Mesenchymal stem cell (in vitro differentiated cells and primary cell): ENCODE measurements around the gene GRHPR.
"Not testable (repeated sequence)": the region's sequence is repeated elsewhere in the genome, so short reads cannot be mapped to it uniquely, and the experiment has no call there.

ENCODE experiments used
- DNase-seq: peaks from one replicate; pipeline ENCODE4 v3.0.0-alpha.2; 2013
- H2AFZ ChIP-seq: one replicate; pipeline ENCODE4 v1.6.1; 2013; ENCODE audit warnings: low read depth, mild to moderate bottlenecking, control low read depth, inconsistent platforms, low read length, moderate library complexity
- H2AK5ac ChIP-seq: 2 replicates; pipeline ENCODE4 v1.6.1; 2013; ENCODE audit warnings: low read length, moderate library complexity, mild to moderate bottlenecking, inconsistent platforms; ENCODE audit not compliant: severe bottlenecking
- H2BK120ac ChIP-seq: one replicate; pipeline ENCODE4 v1.6.1; 2013; ENCODE audit warnings: low read depth, mild to moderate bottlenecking, inconsistent platforms, low read length, moderate library complexity
- H2BK12ac ChIP-seq, 2 experiments: one replicate each; pipeline ENCODE4 v1.6.1; 2013; ENCODE audit warnings: inconsistent platforms in 2 of 2, low read length in 2 of 2, mild to moderate bottlenecking in 2 of 2, moderate library complexity in 2 of 2, control low read depth in 1 of 2
- H2BK15ac ChIP-seq: one replicate; pipeline ENCODE4 v1.6.1; 2013; ENCODE audit warnings: mild to moderate bottlenecking, low read depth, inconsistent platforms; ENCODE audit not compliant: poor library complexity, severe bottlenecking
- H2BK5ac ChIP-seq: 2 replicates; pipeline ENCODE4 v1.6.1; 2013; ENCODE audit warnings: low read depth, mild to moderate bottlenecking, low read length, control low read depth, inconsistent platforms; ENCODE audit not compliant: poor library complexity, severe bottlenecking
- H3K14ac ChIP-seq, 2 experiments: one replicate each; pipeline ENCODE4 v1.6.1; 2013; ENCODE audit warnings: inconsistent platforms in 2 of 2, low read length in 2 of 2, control low read depth in 1 of 2, mild to moderate bottlenecking in 1 of 2, moderate library complexity in 1 of 2
- H3K18ac ChIP-seq, 2 experiments: one replicate each; pipeline ENCODE4 v1.6.1; 2013; ENCODE audit warnings: inconsistent platforms in 2 of 2, low read length in 2 of 2, control low read depth in 1 of 2, low read depth in 1 of 2, mild to moderate bottlenecking in 1 of 2
- H3K23ac ChIP-seq, 2 experiments: one replicate each; pipeline ENCODE4 v1.6.1; 2013; ENCODE audit warnings: inconsistent platforms in 2 of 2, low read length in 2 of 2, mild to moderate bottlenecking in 2 of 2, moderate library complexity in 2 of 2, control low read depth in 1 of 2
- H3K27ac ChIP-seq: 2 replicates; pipeline ENCODE4 v1.5.1; 2013; ENCODE audit warnings: mild to moderate bottlenecking, moderate library complexity, low read length, control low read depth, inconsistent platforms; ENCODE audit not compliant: poor library complexity, severe bottlenecking
- H3K27me3 ChIP-seq, 2 experiments: 2 replicates each; pipeline versions ENCODE4 v1.6.1 to v1.7.0; 2013; ENCODE audit warnings: low read length in 2 of 2, mild to moderate bottlenecking in 2 of 2, moderate library complexity in 2 of 2, control low read depth in 1 of 2, inconsistent platforms in 1 of 2; ENCODE audit not compliant: control insufficient read depth in 1 of 2, insufficient read depth in 1 of 2
- H3K36me3 ChIP-seq, 2 experiments: 2 replicates each; pipeline versions ENCODE4 v1.6.1 to v1.7.0; 2013; ENCODE audit warnings: low read length in 2 of 2, control low read depth in 1 of 2, inconsistent platforms in 1 of 2, low read depth in 1 of 2, mild to moderate bottlenecking in 1 of 2; ENCODE audit not compliant: insufficient read depth in 2 of 2, control insufficient read depth in 1 of 2
- H3K4ac ChIP-seq, 2 experiments: one replicate each; pipeline ENCODE4 v1.6.1; 2013; ENCODE audit warnings: inconsistent platforms in 2 of 2, low read length in 2 of 2, mild to moderate bottlenecking in 2 of 2, moderate library complexity in 2 of 2, control low read depth in 1 of 2, low read depth in 1 of 2
- H3K4me1 ChIP-seq: 2 replicates; pipeline ENCODE4 v1.6.1; 2013; ENCODE audit warnings: low read depth, low read length, control low read depth; ENCODE audit not compliant: control insufficient read depth, insufficient read depth
- H3K4me2 ChIP-seq: 2 replicates; pipeline ENCODE4 v1.6.1; 2013; ENCODE audit warnings: low read length, mild to moderate bottlenecking, inconsistent platforms; ENCODE audit not compliant: poor library complexity, severe bottlenecking
- H3K4me3 ChIP-seq, 2 experiments: 2 replicates each; pipeline versions ENCODE4 v1.5.1 to v1.7.0; 2013; ENCODE audit warnings: low read length in 2 of 2, mild to moderate bottlenecking in 2 of 2, control low read depth in 1 of 2, low read depth in 1 of 2; ENCODE audit not compliant: insufficient read depth in 1 of 2
- H3K79me1 ChIP-seq: replicated peaks from 2 replicates; pipeline ENCODE4 v1.6.1; 2013; ENCODE audit warnings: mild to moderate bottlenecking, control low read depth, low read length, inconsistent platforms; ENCODE audit not compliant: poor library complexity, severe bottlenecking
- H3K9ac ChIP-seq: 2 replicates; pipeline ENCODE4 v1.7.0; 2013; ENCODE audit warnings: mild to moderate bottlenecking, low read length, moderate library complexity
- H3K9me3 ChIP-seq: 2 replicates; pipeline ENCODE4 v1.7.0; 2013; ENCODE audit warnings: mild to moderate bottlenecking, low read length; ENCODE audit not compliant: control insufficient read depth
- H4K8ac ChIP-seq: one replicate; pipeline ENCODE4 v1.6.1; 2013; ENCODE audit warnings: inconsistent platforms, mild to moderate bottlenecking, low read length, moderate library complexity
- H4K91ac ChIP-seq: one replicate; pipeline ENCODE4 v1.6.1; 2013; ENCODE audit warnings: mild to moderate bottlenecking, low read length, inconsistent platforms
- WGBS: methylation state at CpG from one replicate; pipeline ENCODE4 v1.1.7; 2013; ENCODE audit warnings: mixed read lengths; 5-methylcytosine and 5-hydroxymethylcytosine counted together

The GRHPR gene

GRCh38 chr9:37392272-37392671 is 30.2 kb upstream of the GRHPR start:
- Histone ChIP-seq H3K4ac (no peak overlapping the region), H2AFZ (no peak overlapping the region), H2BK5ac (no peak overlapping the region), H3K36me3 (no peaks in the 10 kb centered on the region), H4K8ac (no peak overlapping the region), H2BK15ac (no peak overlapping the region), H3K9ac (no peak overlapping the region), H3K14ac (no peak overlapping the region), H4K91ac (no peak overlapping the region), H3K79me1 (no peaks in the 10 kb centered on the region), H3K27ac (no peak overlapping the region), H3K23ac (no peak overlapping the region), H3K9me3 (no peaks in the 10 kb centered on the region), H3K4me3 (no peak overlapping the region), H2BK120ac (no peak overlapping the region), H3K27me3 (peaks cover 11 to 14% of the 10 kb centered on the region in 2 experiments), H3K4me1 (no peaks in the 10 kb centered on the region), H3K4me2 (no peak overlapping the region), H3K18ac (no peak overlapping the region), H2BK12ac (no peak overlapping the region), H2AK5ac (no peak overlapping the region)
- 73% methylated on average over 5 of the region's 8 CpGs for WGBS
- no peak for DNase-seq

GRCh38 chr9:37395229-37395628 is 27.3 kb upstream of the GRHPR start:
- H2BK12ac ChIP-seq: no peak overlapping the region

GRCh38 chr9:37395663-37396062 is 26.8 kb upstream of the GRHPR start:
- Histone ChIP-seq H2BK15ac (no peak overlapping the region), H2BK120ac (no peak overlapping the region), H4K8ac (no peak overlapping the region), H3K4ac (no peak overlapping the region), H4K91ac (no peak overlapping the region), H2BK5ac (no peak overlapping the region), H3K9ac (no peak overlapping the region), H3K36me3 (no peaks in the 10 kb centered on the region), H3K4me1 (no peaks in the 10 kb centered on the region), H3K4me3 (no peak overlapping the region), H2AFZ (no peak overlapping the region), H3K27me3 (peaks cover 11 to 14% of the 10 kb centered on the region in 2 experiments), H3K9me3 (no peaks in the 10 kb centered on the region), H3K23ac (no peak overlapping the region), H2BK12ac (no peak overlapping the region), H3K18ac (no peak overlapping the region), H3K4me2 (no peak overlapping the region), H3K27ac (no peak overlapping the region), H2AK5ac (no peak overlapping the region), H3K79me1 (no peaks in the 10 kb centered on the region), H3K14ac (no peak overlapping the region)
- DNase-seq: no peak
- 93% methylated on average over 4 of the region's 8 CpGs for WGBS

More at GRCh38 chr9:37395229-37395628, 27.3 kb upstream of the GRHPR start:
- Histone ChIP-seq H3K4ac (no peak overlapping the region), H3K4me2 (no peak overlapping the region), H3K23ac (no peak overlapping the region), H4K91ac (no peak overlapping the region), H2BK5ac (no peak overlapping the region), H2AK5ac (no peak overlapping the region), H3K27ac (no peak overlapping the region), H4K8ac (no peak overlapping the region), H3K4me3 (no peak overlapping the region), H3K27me3 (peaks cover 11 to 14% of the 10 kb centered on the region in 2 experiments), H3K14ac (no peak overlapping the region), H3K18ac (no peak overlapping the region), H2BK15ac (no peak overlapping the region), H3K4me1 (no peaks in the 10 kb centered on the region), H3K9me3 (no peaks in the 10 kb centered on the region), H2BK120ac (no peak overlapping the region), H3K36me3 (no peaks in the 10 kb centered on the region), H3K9ac (no peak overlapping the region), H3K79me1 (no peaks in the 10 kb centered on the region), H2AFZ (no peak overlapping the region)
- no peak for DNase-seq
- 79% methylated on average over 12 of the region's 12 CpGs for WGBS

- not testable (repeated sequence) for H2BK15ac ChIP-seq, H3K36me3 ChIP-seq
- 89% methylated on average over 3 of the region's 3 CpGs for WGBS
Observed at GRCh38 chr9:37397948-37398347, 24.5 kb upstream of the GRHPR start.

More at GRCh38 chr9:37397948-37398347, 24.5 kb upstream of the GRHPR start:
- H2AFZ ChIP-seq, DNase-seq, H3K23ac ChIP-seq, H4K8ac ChIP-seq, H3K4me2 ChIP-seq, H3K27ac ChIP-seq, H3K79me1 ChIP-seq, H2AK5ac ChIP-seq, H3K9ac ChIP-seq, H3K4me3 ChIP-seq, H4K91ac ChIP-seq, H3K9me3 ChIP-seq, H3K14ac ChIP-seq, H2BK12ac ChIP-seq, H3K4me1 ChIP-seq, H2BK120ac ChIP-seq, H3K4ac ChIP-seq, H3K27me3 ChIP-seq, H2BK5ac ChIP-seq, H3K18ac ChIP-seq: not testable (repeated sequence)
